A549 (cell line): ENCODE results near the gene TCN2. TPM values are rescaled to one million over a fixed set of nuclear protein-coding genes. Genes with fewer than 3 reads are reported as not detected.

Experiments used
- ATAC-seq, 2 experiments: fragments of 200-7000 bp in 1 of 2; fragments of >200 bp in 1 of 2; cut with Nextera tagmentation in 1 of 2; cut with Tn5 transposase in 1 of 2; 3 replicates each; pipeline versions ENCODE4 v1.8.0 to v1.9.1; 2018 to 2020; ENCODE audit warnings: mild to moderate bottlenecking in 1 of 2, moderate library complexity in 1 of 2
- CTCF ChIA-PET: fragments of 300-600 bp; sonication (Branson Sonifier 250); formaldehyde crosslinking; extraction: SDS; loops from one replicate; lab custom pipeline; 2021; ENCODE audit warnings: antibody characterized with exemption, inconsistent platforms; lab: Yijun Ruan, JAX
- POLR2A ChIA-PET: fragments of 350-600 bp; formaldehyde crosslinking; extraction: SDS; loops from one replicate; lab custom pipeline; 2021; ENCODE audit warnings: antibody characterized with exemption, inconsistent platforms; lab: Yijun Ruan, JAX
- DNase-seq, 2 experiments: peaks; one replicate each; pipeline versions ENCODE4 v3.0.0 to v3.0.0-alpha.2; 2011 to 2016; ENCODE audit warnings: low read depth in 1 of 2, low spot score in 1 of 2
- FAIRE-seq: peaks from 2 replicates; lab custom pipeline; 2011; peaks lifted over from hg19 to GRCh38; lab: Jason Lieb, UNC
- H3K27ac ChIP-seq, 2 experiments: fragments of >200 bp; sonication (Bioruptor Twin); formaldehyde crosslinking; 3 replicates each; pipeline ENCODE4 v1.5.1; 2016 to 2017
- H3K4me1 ChIP-seq: fragments of >200 bp; sonication (Bioruptor Twin); formaldehyde crosslinking; 3 replicates; pipeline ENCODE4 v1.6.1; 2016
- H3K4me2 ChIP-seq: fragments of >200 bp; sonication (Bioruptor Twin); formaldehyde crosslinking; 3 replicates; pipeline ENCODE4 v1.6.1; 2016
- H3K4me3 ChIP-seq: fragments of >200 bp; sonication (Bioruptor Twin); formaldehyde crosslinking; 3 replicates; pipeline ENCODE4 v1.5.1; 2016
- H3K9me3 ChIP-seq: fragments of >200 bp; sonication (Bioruptor Twin); formaldehyde crosslinking; 3 replicates; pipeline ENCODE4 v1.6.1; 2016
- BCL3 ChIP-seq: fragments of >200 bp; sonication (Bioruptor Twin); formaldehyde crosslinking; IDR thresholded peaks from 3 replicates; pipeline ENCODE4 v1.6.1; 2016
- BHLHE40 ChIP-seq: IDR thresholded peaks from 2 replicates; pipeline ENCODE4 v1.6.1; 2012; ENCODE audit warnings: low read depth, low read length, inconsistent platforms
- CBX2 ChIP-seq: fragments of 200-600 bp; sonication (generic); IDR thresholded peaks from 2 replicates; pipeline ENCODE4 v1.6.1; 2016; ENCODE audit warnings: low read depth, mild to moderate bottlenecking, borderline replicate concordance
- CHD4 ChIP-seq: fragments of 200-600 bp; sonication (generic); IDR thresholded peaks from 2 replicates; pipeline ENCODE4 v1.6.1; 2016; ENCODE audit warnings: antibody characterized with exemption, mild to moderate bottlenecking, borderline replicate concordance
- EHF ChIP-seq: fragments of 250-450 bp; sonication (Bioruptor Pico); IDR thresholded peaks from 2 replicates; pipeline ENCODE4 v1.5.0; 2020; ENCODE audit warnings: mild to moderate bottlenecking
- ELK1 ChIP-seq: fragments of 150-350 bp; IDR thresholded peaks from 2 replicates; pipeline ENCODE4 v1.6.1; 2014; ENCODE audit warnings: low read depth, mild to moderate bottlenecking, low read length
- ESRRA ChIP-seq: fragments of 150-350 bp; IDR thresholded peaks from 2 replicates; pipeline ENCODE4 v1.6.1; 2014; ENCODE audit warnings: mild to moderate bottlenecking, low read length, borderline replicate concordance
- FOSL2 ChIP-seq, 2 experiments: fragments of 450-650 bp in 1 of 2; fragments of >200 bp in 1 of 2; sonication (Bioruptor Twin) in 1 of 2; formaldehyde crosslinking; IDR thresholded peaks; 2 replicates each; pipeline versions ENCODE4 v1.5.0 to v1.6.1; 2016 to 2020; ENCODE audit warnings: mild to moderate bottlenecking in 1 of 2, moderate library complexity in 1 of 2
- FOXS1 ChIP-seq: fragments of 250-450 bp; sonication (Bioruptor Pico); IDR thresholded peaks from 2 replicates; pipeline ENCODE4 v1.5.0; 2020; ENCODE audit warnings: mild to moderate bottlenecking, moderate library complexity
- GATA3 ChIP-seq: IDR thresholded peaks from 2 replicates; pipeline ENCODE4 v1.6.1; 2012; ENCODE audit warnings: borderline replicate concordance
- HOXA7 ChIP-seq: fragments of 250-450 bp; sonication (Bioruptor Pico); IDR thresholded peaks from 2 replicates; pipeline ENCODE4 v1.5.0; 2020; ENCODE audit warnings: mild to moderate bottlenecking, moderate library complexity
- KDM5A ChIP-seq: fragments of 200-600 bp; sonication (generic); IDR thresholded peaks from 2 replicates; pipeline ENCODE4 v1.6.1; 2016; ENCODE audit warnings: antibody characterized with exemption, mild to moderate bottlenecking
- MAX ChIP-seq: IDR thresholded peaks from 2 replicates; pipeline ENCODE4 v1.6.1; 2012
- MYC ChIP-seq: IDR thresholded peaks from 2 replicates; pipeline ENCODE4 v1.6.1; 2012; ENCODE audit warnings: mild to moderate bottlenecking, inconsistent platforms, low read length, improper control_type of control experiment, borderline replicate concordance
- NFE2L2 ChIP-seq: fragments of 150-350 bp; conservative IDR thresholded peaks from 2 replicates; pipeline ENCODE4 v1.6.1; 2014; ENCODE audit warnings: low read length
- POLR2AphosphoS2 ChIP-seq: conservative IDR thresholded peaks from 2 replicates; pipeline ENCODE4 v1.6.1; 2012; ENCODE audit warnings: low read length, improper control_type of control experiment, inconsistent platforms
- RARB ChIP-seq: fragments of 250-450 bp; sonication (Bioruptor Pico); IDR thresholded peaks from 2 replicates; pipeline ENCODE4 v1.8.0; 2021; ENCODE audit warnings: mild to moderate bottlenecking, moderate library complexity
- RCOR1 ChIP-seq: fragments of 150-350 bp; IDR thresholded peaks from 2 replicates; pipeline ENCODE4 v1.6.1; 2014; ENCODE audit warnings: antibody characterized with exemption, low read length, low read depth
- REST ChIP-seq: fragments of 200-600 bp; sonication (generic); IDR thresholded peaks from 2 replicates; pipeline ENCODE4 v1.6.1; 2016; ENCODE audit warnings: antibody characterized with exemption, mild to moderate bottlenecking, moderate library complexity
- SMC3 ChIP-seq: fragments of >200 bp; sonication (Bioruptor Twin); formaldehyde crosslinking; IDR thresholded peaks from 3 replicates; pipeline ENCODE4 v1.6.1; 2018; ENCODE audit warnings: inconsistent platforms
- TFCP2L1 ChIP-seq: fragments of 250-450 bp; sonication (Bioruptor Pico); IDR thresholded peaks from 2 replicates; pipeline ENCODE4 v1.5.0; 2021; ENCODE audit warnings: mild to moderate bottlenecking
- TP53 ChIP-seq: fragments of 250-450 bp; sonication (Bioruptor Pico); IDR thresholded peaks from 2 replicates; pipeline ENCODE4 v1.5.0; 2021; ENCODE audit warnings: mild to moderate bottlenecking, moderate library complexity
- ZFP36 ChIP-seq: fragments of 450-650 bp; IDR thresholded peaks from 2 replicates; pipeline ENCODE4 v1.6.1; 2014; ENCODE audit warnings: borderline replicate concordance; ENCODE audit not compliant: partially characterized antibody
- ZSCAN20 ChIP-seq: fragments of 250-450 bp; sonication (Bioruptor Pico); IDR thresholded peaks from 2 replicates; pipeline ENCODE4 v1.8.0; 2022; ENCODE audit warnings: mild to moderate bottlenecking, moderate library complexity
- WGBS: methylation state at CpG from one replicate; pipeline ENCODE4 v1.1.6; 2017; ENCODE audit errors: missing lambda C conversion rate; 5-methylcytosine and 5-hydroxymethylcytosine counted together
- polyA plus RNA-seq, 4 experiments: library from polyadenylated mRNA; depleted of rRNA in 3 of 4; stranded (reverse); fragments of >200 nt; fragmentation: RNase III in 1 of 4; extraction: RNeasy Plus Mini Kit Qiagen cat#74134 plus additional on column Dnase treatment in 1 of 4; gene quantifications; 2 replicates in 3 of 4; 3 replicates in 1 of 4; pipeline ENCODE4 v1.2.3, GENCODE V29; 2011 to 2017

TCN2 gene
- polyA plus RNA-seq, 2 of the 4 experiments (the other 2 are of a cell fraction): 3.9 to 4.3 TPM

GRCh38 chr22:30652852-30653251, 45.9 kb downstream of the TCN2 start:
- no peaks in the 10 kb centered on the region for H3K9me3 ChIP-seq
- CTCF ChIA-PET: interaction anchor here (1.0 kb wide), 1 partner anchor 18 kb away, joined by 5 read pairs; no protein-coding TSS in a partner anchor
- TF ChIP-seq KDM5A (no peak), POLR2AphosphoS2 (no peak), ZFP36 (no peak), SMC3 (no peak), REST (no peak), GATA3 (no peak), BCL3 (no peak), MYC (no peak), TP53 (CRISPR knock-in tag) (no peak), RCOR1 (no peak), BHLHE40 (no peak), ESRRA (no peak), NFE2L2 (no peak), ZSCAN20 (CRISPR knock-in tag) (no peak), CBX2 (no peak)
- TF ChIP-seq, all 56 proteins: peak for 0
- ATAC-seq (no peak), FAIRE-seq (no peak), DNase-seq (no peak)
- Histone ChIP-seq H3K4me2 (no peak overlapping the region), H3K27ac (no peak overlapping the region), H3K4me1 (no peaks in the 10 kb centered on the region), H3K4me3 (no peak overlapping the region)
- POLR2A ChIA-PET: no interaction called here
- WGBS: 78% methylated on average over 2 of the region's 2 CpGs

GRCh38 chr22:30654361-30654760, 47.4 kb downstream of the TCN2 start:
- CTCF ChIA-PET: no interaction called here
- WGBS: 96% methylated on average over 14 of the region's 14 CpGs
- ATAC-seq (no peak), FAIRE-seq (no peak), DNase-seq (no peak)
- TF ChIP-seq CHD4 (no peak), FOXS1 (CRISPR knock-in tag) (no peak), EHF (CRISPR knock-in tag) (no peak)
- Histone ChIP-seq H3K4me3 (no peak overlapping the region), H3K27ac (no peak overlapping the region), H3K4me1 (no peaks in the 10 kb centered on the region), H3K4me2 (no peak overlapping the region), H3K9me3 (no peaks in the 10 kb centered on the region)
- POLR2A ChIA-PET: no interaction called here

- ChIA-PET POLR2A (no interaction called here), CTCF (interaction anchor here (0.6 to 0.9 kb wide), 4 partner anchors 10 to 100 kb away, joined by 3 read pairs; no protein-coding TSS in a partner anchor)
- WGBS: 74% methylated on average over 3 of the region's 3 CpGs
- Histone ChIP-seq H3K9me3 (no peaks in the 10 kb centered on the region), H3K4me2 (no peak overlapping the region), H3K4me3 (no peak overlapping the region), H3K27ac (no peak overlapping the region), H3K4me1 (no peaks in the 10 kb centered on the region)
- DNase-seq (no peak), ATAC-seq (no peak), FAIRE-seq (no peak)
- TF ChIP-seq RARB (no peak), KDM5A (no peak), TFCP2L1 (CRISPR knock-in tag) (no peak), FOSL2 (IDR thresholded peaks at IDR 0.05) (no peak), FOSL2 (CRISPR knock-in tag; IDR thresholded peaks at IDR 0.05) (no peak), ESRRA (no peak), POLR2AphosphoS2 (no peak), HOXA7 (CRISPR knock-in tag) (no peak), REST (no peak), FOXS1 (CRISPR knock-in tag) (no peak), ELK1 (no peak), TP53 (CRISPR knock-in tag) (no peak), MYC (no peak), MAX (no peak)
Measured at GRCh38 chr22:30655532-30655931, 48.6 kb downstream of the TCN2 start.
